GM18511 (cell line): ENCODE data around the gene FGA.

Experiments
- ATAC-seq: cut with Tn5 transposase; IDR thresholded peaks from one replicate; pipeline ENCODE4 v1.9.1; 2021; ENCODE audit warnings: mild to moderate bottlenecking, moderate library complexity; ENCODE audit not compliant: unreplicated experiment

Gene FGA

DNA sequence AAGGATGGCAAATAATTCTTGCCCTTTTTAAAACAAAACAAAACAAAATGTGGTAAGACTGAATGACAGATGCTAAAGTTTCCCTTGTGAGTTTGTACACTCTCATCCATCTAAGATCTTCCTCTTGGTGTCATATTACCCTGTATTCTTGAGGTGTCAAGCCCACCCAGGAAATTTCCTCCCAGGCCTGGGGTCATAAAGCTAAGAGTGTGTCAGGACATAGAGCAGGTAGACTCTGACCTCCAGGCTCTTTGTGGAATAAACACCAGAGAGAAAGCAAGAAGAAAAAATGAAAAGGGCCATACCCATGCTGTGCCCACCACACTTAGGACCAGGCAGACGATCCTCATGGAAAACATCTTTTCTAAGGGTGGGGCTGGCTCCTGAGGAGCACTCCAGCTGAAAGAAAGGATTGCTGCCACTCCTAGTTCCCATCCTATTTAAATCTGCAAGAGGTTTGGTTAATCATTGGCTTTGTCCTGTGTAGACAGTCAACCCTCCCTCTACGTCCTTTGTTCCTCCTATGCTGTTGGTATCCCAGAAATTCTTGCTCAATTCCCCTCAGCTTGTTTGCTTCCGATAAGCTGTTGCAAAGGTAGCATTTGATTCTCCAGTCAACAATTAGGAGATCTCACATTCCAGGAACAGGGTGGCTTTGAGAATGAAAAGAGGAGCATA lies at the start of gene FGA:
Gene FGA, minus strand, starts transcription at position 414 of the 678 bp plus-strand sequence. Its CDS starts 55 bp downstream, at position 359.
- no peak for ATAC-seq

- no peak for ATAC-seq
Measured at GRCh38 chr4:154634058-154634457, 43.5 kb upstream of the FGA start.

- ATAC-seq, result no peak
Measured at GRCh38 chr4:154631828-154632227, 41.3 kb upstream of the FGA start.

DNA sequence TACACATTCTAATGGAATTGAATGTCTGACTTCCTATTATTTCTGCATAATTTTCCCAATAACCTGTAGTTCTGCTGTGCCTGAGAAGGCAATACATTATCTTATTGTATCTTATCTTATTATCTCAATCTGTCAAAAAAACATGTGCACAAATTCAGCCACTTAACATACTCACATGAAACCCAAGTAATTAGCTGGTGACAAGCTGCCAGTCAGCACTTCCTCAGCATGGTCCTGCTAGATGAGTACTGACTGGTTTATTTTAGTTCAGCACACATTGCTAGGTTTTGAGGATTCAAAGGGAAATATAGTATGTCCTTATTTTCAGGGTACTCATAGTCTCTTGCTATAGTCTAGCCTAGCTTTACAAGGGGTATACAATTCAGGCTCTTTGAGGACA lies 39.8 kb upstream of the FGA start:
- no peak for ATAC-seq

- ATAC-seq, result peak; percentile 96
Measured at GRCh38 chr4:154626793-154627484, 36.4 kb upstream of the FGA start.

GRCh38 chr4:154625971-154626370 lies 35.4 kb upstream of the FGA start:
- no peak for ATAC-seq

GRCh38 chr4:154623995-154624394 lies 33.5 kb upstream of the FGA start:
- no peak for ATAC-seq

DNA sequence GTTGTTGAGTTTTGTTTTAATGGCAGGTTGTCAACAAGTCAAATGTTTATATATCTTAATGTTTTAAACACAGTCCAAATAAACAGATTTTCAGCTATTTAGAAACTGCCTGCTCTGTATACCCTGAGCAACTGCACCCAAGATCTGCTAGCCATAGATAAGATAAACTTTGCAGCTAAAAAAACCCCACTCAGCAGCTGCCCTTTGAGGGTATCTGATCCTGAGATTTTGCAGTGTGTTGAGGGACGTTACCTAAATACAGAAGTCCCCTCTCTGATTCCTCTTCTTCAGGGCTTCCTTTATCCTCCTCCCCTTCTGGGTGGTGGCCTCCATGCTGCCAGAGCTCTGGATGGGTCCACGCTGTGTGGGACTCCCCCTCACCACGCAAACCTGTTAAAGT lies 32.9 kb upstream of the FGA start:
- ATAC-seq, result no peak

GRCh38 chr4:154622598-154622997 lies 32.1 kb upstream of the FGA start:
- peak; percentile 49 for ATAC-seq

DNA sequence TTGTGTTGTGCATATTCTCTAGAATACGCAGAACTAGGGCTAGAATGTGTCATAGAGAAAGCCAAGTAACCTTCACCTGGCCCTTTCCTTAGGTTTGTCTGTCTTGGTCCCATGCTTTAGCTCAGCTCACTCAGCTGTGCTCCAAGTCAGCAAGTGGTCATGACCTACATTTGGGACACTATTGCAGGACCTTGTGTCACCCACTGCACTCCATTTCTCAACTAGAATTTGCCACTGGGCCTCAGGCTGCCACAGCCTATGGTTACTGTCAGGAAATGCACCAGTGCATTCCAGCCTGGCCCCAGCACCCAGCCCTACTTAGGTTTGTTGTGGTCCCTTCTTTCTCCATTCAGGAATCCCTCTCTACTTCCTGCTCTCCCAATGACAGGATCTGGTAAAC lies 29.6 kb upstream of the FGA start:
- no peak for ATAC-seq

DNA sequence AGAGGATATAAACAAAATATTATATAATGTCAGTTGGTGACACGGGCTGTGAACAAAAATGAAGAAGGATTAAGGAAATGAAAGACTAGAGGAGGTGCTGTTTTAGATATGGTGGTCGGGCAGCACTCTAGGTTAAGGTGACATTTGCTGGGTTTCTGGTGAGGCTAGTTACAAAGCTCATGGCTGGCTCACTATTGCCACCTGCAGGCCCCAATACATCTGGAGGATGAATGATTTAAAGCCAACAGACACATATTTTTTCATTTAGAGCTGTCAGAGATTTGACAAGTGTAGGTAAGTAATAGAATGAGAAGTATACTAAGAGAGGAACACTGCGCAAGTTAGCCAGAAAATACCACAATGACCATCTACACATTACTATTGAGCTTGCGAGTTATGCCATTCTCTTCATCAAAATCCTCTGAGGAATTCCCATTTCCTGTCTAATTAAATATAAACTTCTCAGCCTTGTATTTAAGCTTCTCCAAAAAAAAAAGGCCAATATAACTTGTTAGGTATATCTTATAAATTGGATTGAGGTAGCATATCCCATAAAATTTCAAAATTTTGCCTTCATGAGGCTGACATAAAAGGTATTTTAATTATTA lies 28.3 kb upstream of the FGA start:
- peak; percentile 72 for ATAC-seq

DNA sequence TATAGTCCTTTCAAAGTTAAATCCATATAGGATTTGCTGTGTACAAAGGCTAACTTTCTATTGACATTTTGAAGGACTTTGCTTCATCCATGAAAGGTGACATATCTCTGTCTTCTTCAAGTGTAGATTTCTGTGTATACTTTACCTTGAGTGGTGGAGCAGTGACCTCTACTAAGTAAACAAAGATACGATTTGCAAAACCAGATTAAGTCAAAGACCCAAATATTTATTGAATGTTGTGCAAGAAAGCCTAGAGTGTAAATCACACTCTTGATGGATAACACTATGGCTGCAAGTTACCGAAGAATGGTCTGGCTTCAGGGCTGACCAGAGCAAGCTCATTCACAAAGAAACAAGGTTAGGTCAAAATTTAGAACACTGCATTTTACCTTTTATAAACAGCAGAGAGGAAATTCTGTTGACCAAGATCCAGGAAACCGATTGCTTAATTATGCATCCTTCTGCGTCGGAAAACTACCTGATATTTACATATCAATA lies 27.3 kb upstream of the FGA start:
- ATAC-seq, result no peak

DNA sequence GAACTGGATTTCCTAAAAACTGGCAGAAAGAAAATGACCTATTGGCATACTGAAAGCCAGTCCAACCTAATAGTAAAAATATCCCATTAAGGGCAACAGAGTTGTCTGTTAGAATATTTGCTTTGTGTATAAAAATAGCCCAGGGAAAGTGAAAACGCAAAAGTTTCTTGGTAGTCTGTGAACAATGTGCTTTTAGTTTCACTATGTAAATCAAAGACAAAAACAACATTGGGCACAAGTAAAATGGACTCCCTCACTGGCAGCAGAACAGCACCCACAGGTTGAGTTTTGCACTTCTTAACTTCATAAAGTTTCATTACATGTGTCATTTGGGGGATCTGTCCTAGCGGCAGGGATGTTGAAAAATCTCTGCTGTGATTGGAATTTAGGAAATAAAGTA lies 26.2 kb upstream of the FGA start:
- ATAC-seq, result peak; percentile 95

DNA sequence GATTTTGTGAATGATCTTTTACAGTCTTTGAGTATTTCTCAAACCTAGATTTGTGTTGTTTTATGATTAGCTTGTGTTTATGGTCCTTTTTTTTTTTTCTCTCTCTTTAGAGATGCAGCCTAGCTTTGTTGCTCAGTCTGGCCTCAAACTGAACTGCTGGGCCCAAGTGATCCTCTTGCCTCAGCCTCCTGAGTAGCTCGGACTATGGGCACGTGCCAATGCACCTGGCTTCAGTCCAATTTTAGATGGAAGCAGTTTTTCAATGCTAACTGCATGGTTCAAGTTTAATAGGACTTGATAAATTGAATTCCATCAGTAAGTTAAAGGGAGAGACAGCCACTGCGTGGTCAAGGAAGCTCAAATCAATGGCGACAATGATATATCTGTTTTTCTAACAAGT lies 25.7 kb upstream of the FGA start:
- ATAC-seq, result peak; percentile 14

GRCh38 chr4:154615211-154615610 lies 24.7 kb upstream of the FGA start:
- ATAC-seq, result no peak

DNA sequence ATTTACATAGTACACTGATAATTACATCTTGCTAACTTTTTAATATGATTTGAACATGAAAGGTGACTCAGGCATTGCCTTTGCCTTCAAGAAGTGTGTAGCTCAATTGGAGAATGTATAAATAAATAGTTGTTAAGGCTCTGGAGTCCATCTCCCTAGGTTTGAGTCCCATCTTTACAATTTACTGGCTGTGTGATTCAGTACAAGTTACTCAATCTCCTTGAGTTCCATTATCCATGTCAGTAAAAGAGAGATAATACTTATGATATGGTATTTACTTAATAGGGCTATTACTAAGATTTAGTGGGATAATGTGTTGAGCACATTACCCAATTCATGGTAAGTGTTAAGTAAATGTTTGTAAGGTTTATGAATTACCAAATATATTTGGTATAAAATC lies 23.8 kb upstream of the FGA start:
- ATAC-seq, result no peak

- no peak for ATAC-seq
Measured at GRCh38 chr4:154612472-154613414, 22.2 kb upstream of the FGA start, which contains the start of gene FGG. TSS of gene FGG (minus strand) at chr4:154612656. CDS start at chr4:154612609, 47 bp downstream.

DNA sequence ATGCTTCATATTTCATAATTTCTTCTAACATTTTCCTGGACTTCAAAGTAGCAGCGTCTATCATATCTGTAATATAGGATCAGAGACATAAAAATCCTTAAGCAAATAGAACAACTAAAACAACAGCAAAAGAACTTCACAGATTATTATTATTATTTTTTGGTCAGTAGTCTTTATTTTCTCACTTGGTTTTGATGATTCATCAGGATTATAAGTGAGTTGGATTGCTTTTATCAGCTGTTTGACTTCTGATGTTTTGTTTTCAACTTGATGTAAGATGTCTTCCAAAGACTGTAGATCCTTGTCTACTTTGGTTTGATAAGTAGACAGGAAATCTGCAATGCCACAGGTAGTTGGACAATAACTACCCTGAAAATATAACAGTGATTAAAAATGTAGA lies 21.3 kb upstream of the FGA start:
- no peak for ATAC-seq

DNA sequence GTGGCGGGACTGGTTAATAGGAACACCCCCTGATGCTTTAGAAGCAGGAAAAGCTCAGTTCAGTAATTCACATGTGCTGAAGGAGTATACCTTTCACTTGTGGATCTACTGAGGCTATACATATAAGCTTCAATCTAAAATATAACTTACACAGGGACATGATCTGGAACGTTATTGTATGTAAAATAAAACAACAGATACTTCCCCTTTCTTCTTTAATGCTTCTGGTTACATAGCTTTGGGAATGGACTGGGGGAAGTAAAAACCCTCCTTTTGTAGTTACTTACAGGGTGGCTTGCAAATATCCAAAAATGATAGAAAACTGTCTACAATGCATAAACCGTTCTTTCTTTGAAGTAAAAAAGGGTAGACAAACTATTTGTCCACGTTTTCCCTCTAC lies 20.0 kb upstream of the FGA start:
- ATAC-seq, result no peak

GRCh38 chr4:154609532-154609931 lies 19.0 kb upstream of the FGA start:
- ATAC-seq, result no peak
